ENCODE measurements around the gene TRIM29. TPM values are rescaled to one million over a fixed set of nuclear protein-coding genes. Genes with fewer than 3 reads are reported as not detected.
"Not testable (repeated sequence)": the region's sequence is repeated elsewhere in the genome, so short reads cannot be mapped to it uniquely, and the experiment has no call there.

Gene TRIM29
- total RNA-seq, 1 experiment from 2014 or later, result not detected

GRCh38 chr11:120144501-120144900 lies 6.6 kb upstream of the TRIM29 start:
- no peak overlapping the region for H3K56ac ChIP-seq (ENCODE audit: insufficient read length, low read depth, low read length)
- no peak overlapping the region for H3K23ac ChIP-seq (ENCODE audit: insufficient read length, low read depth, low read length)
- no peak overlapping the region for H2AFZ ChIP-seq (ENCODE audit: low read length)
- no peak overlapping the region for H2BK15ac ChIP-seq (ENCODE audit: low read depth, low read length)
- no peak overlapping the region for H3K4me2 ChIP-seq (ENCODE audit: insufficient read depth, insufficient read length, low read length)
- no peaks in the 10 kb centered on the region for H3K9me3 Mint-ChIP-seq
- H3K4me1 ChIP-seq (ENCODE audit: insufficient read depth, low read length), result no peaks in the 10 kb centered on the region
- H3K27ac ChIP-seq (ENCODE audit: insufficient read length, low read depth, low read length), result no peak overlapping the region
- no CpG with 5 or more reads among the region's 8 CpGs for WGBS (ENCODE audit: extremely low coverage, insufficient read length, low lambda C conversion rate)
- H2BK5ac ChIP-seq (ENCODE audit: insufficient read length, low read length), result no peak overlapping the region
- no peaks in the 10 kb centered on the region for H4K20me1 ChIP-seq (ENCODE audit: control insufficient read depth, insufficient read depth, insufficient read length)
- no peak overlapping the region for H3K4me3 Mint-ChIP-seq
- H3K27ac Mint-ChIP-seq, result no peak overlapping the region
- H2BK20ac ChIP-seq (ENCODE audit: low read depth, low read length, poor library complexity, severe bottlenecking), result no peak overlapping the region
- no peak overlapping the region for H3T11ph ChIP-seq (ENCODE audit: low read length)
- no peak overlapping the region for H3K4ac ChIP-seq (ENCODE audit: low read depth, low read length)
- H3K14ac ChIP-seq (ENCODE audit: insufficient read depth, low read length), result no peak overlapping the region
- H3K79me1 ChIP-seq (ENCODE audit: insufficient read depth, low read depth, low read length, poor library complexity, severe bottlenecking), result no peaks in the 10 kb centered on the region
- H3K4me1 Mint-ChIP-seq, result peaks cover 6 to 10% of the 10 kb centered on the region in 2 experiments
- no peak overlapping the region for H2AK5ac ChIP-seq (ENCODE audit: insufficient read length, low read length)
- no peaks in the 10 kb centered on the region for H3K27me3 ChIP-seq (ENCODE audit: insufficient read depth, low read length)
- no peak overlapping the region for H4K91ac ChIP-seq (ENCODE audit: insufficient read length, low read depth, low read length)
- no peaks in the 10 kb centered on the region for H3K9me3 ChIP-seq (ENCODE audit: control insufficient read depth, low read depth, low read length)
- H2BK120ac ChIP-seq (ENCODE audit: low read depth, low read length, poor library complexity, severe bottlenecking), result no peak overlapping the region
- no peak overlapping the region for H4K5ac ChIP-seq (ENCODE audit: insufficient read length, low read depth, low read length)
- no peak overlapping the region for H3K18ac ChIP-seq (ENCODE audit: insufficient read length, low read depth, low read length)
- no peak overlapping the region for H4K8ac ChIP-seq (replicated peaks; ENCODE audit: insufficient read length, low read depth, low read length)
- no peaks in the 10 kb centered on the region for H3K36me3 Mint-ChIP-seq (ENCODE audit: insufficient read depth in 1 of 3, low read depth in 3 of 3)
- H3K79me2 ChIP-seq (ENCODE audit: insufficient read depth, low read length), result no peaks in the 10 kb centered on the region
- H3K27me3 Mint-ChIP-seq (ENCODE audit: low read depth), result peaks cover 71% of the 10 kb centered on the region
- H2BK12ac ChIP-seq (ENCODE audit: insufficient read length, low read depth, low read length), result no peak overlapping the region
- no peak overlapping the region for H3K9ac ChIP-seq (ENCODE audit: extremely low read depth, insufficient read length, low read length)
- TF ChIP-seq CTCF (conservative IDR thresholded peaks at IDR 0.05), result no peak
- DNase-seq, result no peak
- no peaks in the 10 kb centered on the region for H3K23me2 ChIP-seq (ENCODE audit: insufficient read length, low read depth, low read length, poor library complexity, severe bottlenecking)

GRCh38 chr11:120143472-120143871 lies 5.6 kb upstream of the TRIM29 start:
- H4K20me1 ChIP-seq (ENCODE audit: control insufficient read depth, insufficient read depth, insufficient read length); H4K91ac ChIP-seq (ENCODE audit: insufficient read length, low read depth, low read length); H3K27me3 ChIP-seq (ENCODE audit: insufficient read depth, low read length); H2BK15ac ChIP-seq (ENCODE audit: low read depth, low read length); H2BK120ac ChIP-seq (ENCODE audit: low read depth, low read length, poor library complexity, severe bottlenecking); H3K23ac ChIP-seq (ENCODE audit: insufficient read length, low read depth, low read length); H3K14ac ChIP-seq (ENCODE audit: insufficient read depth, low read length); H2AFZ ChIP-seq (ENCODE audit: low read length); H2BK12ac ChIP-seq (ENCODE audit: insufficient read length, low read depth, low read length); H3K27ac Mint-ChIP-seq; H2BK20ac ChIP-seq (ENCODE audit: low read depth, low read length, poor library complexity, severe bottlenecking); H3K23me2 ChIP-seq (ENCODE audit: insufficient read length, low read depth, low read length, poor library complexity, severe bottlenecking); DNase-seq; H3K27ac ChIP-seq (ENCODE audit: insufficient read length, low read depth, low read length); H3K9ac ChIP-seq (ENCODE audit: extremely low read depth, insufficient read length, low read length); H3K79me2 ChIP-seq (ENCODE audit: insufficient read depth, low read length); H2AK5ac ChIP-seq (ENCODE audit: insufficient read length, low read length); H3K79me1 ChIP-seq (ENCODE audit: insufficient read depth, low read depth, low read length, poor library complexity, severe bottlenecking); H3K56ac ChIP-seq (ENCODE audit: insufficient read length, low read depth, low read length); H4K5ac ChIP-seq (ENCODE audit: insufficient read length, low read depth, low read length); H2BK5ac ChIP-seq (ENCODE audit: insufficient read length, low read length); H3T11ph ChIP-seq (ENCODE audit: low read length); H3K36me3 Mint-ChIP-seq (ENCODE audit: insufficient read depth in 1 of 3, low read depth in 3 of 3); H3K9me3 ChIP-seq (ENCODE audit: control insufficient read depth, low read depth, low read length); H3K9me3 Mint-ChIP-seq; H3K4me2 ChIP-seq (ENCODE audit: insufficient read depth, insufficient read length, low read length); H3K18ac ChIP-seq (ENCODE audit: insufficient read length, low read depth, low read length); H3K4me3 Mint-ChIP-seq; H3K4ac ChIP-seq (ENCODE audit: low read depth, low read length); H3K4me1 ChIP-seq (ENCODE audit: insufficient read depth, low read length); H4K8ac ChIP-seq (replicated peaks; ENCODE audit: insufficient read length, low read depth, low read length): not testable (repeated sequence)
- Mint-ChIP-seq H3K4me1 (peaks cover 8 to 16% of the 10 kb centered on the region in 2 experiments), H3K27me3 (ENCODE audit: low read depth) (peaks cover 69% of the 10 kb centered on the region)
- WGBS (ENCODE audit: extremely low coverage, insufficient read length, low lambda C conversion rate), result no CpG with 5 or more reads among the region's 11 CpGs

All from H9 (cell line).